ENCODE data around the gene UTF1.

The UTF1 gene

GRCh38 chr10:133196936-133197758 lies 32.9 kb upstream of the UTF1 start:
- DNase-seq (ENCODE audit: low read depth): no peak

- DNase-seq (ENCODE audit: low read depth): no peak
Observed at GRCh38 chr10:133197786-133198185, 32.2 kb upstream of the UTF1 start.

- no peak for DNase-seq (ENCODE audit: low read depth)
Observed at GRCh38 chr10:133198206-133198605, 31.8 kb upstream of the UTF1 start.

GRCh38 chr10:133198621-133199487 lies 31.2 kb upstream of the UTF1 start:
- no peak for DNase-seq (ENCODE audit: low read depth)

GRCh38 chr10:133199488-133199885 lies 30.5 kb upstream of the UTF1 start:
- no peak for DNase-seq (ENCODE audit: low read depth)

- DNase-seq (ENCODE audit: low read depth): no peak
Observed at GRCh38 chr10:133199992-133200611, 29.9 kb upstream of the UTF1 start.

GRCh38 chr10:133200621-133201031 lies 29.4 kb upstream of the UTF1 start:
- DNase-seq (ENCODE audit: low read depth): no peak

- DNase-seq (ENCODE audit: low read depth): no peak
Observed at GRCh38 chr10:133201151-133201947, 28.7 kb upstream of the UTF1 start.

GRCh38 chr10:133201948-133202725 lies 27.9 kb upstream of the UTF1 start:
- DNase-seq (ENCODE audit: low read depth): no peak

- DNase-seq (ENCODE audit: low read depth): no peak
Observed at GRCh38 chr10:133202778-133203651, 27.0 kb upstream of the UTF1 start.

- DNase-seq (ENCODE audit: low read depth): no peak
Observed at GRCh38 chr10:133203652-133204195, 26.3 kb upstream of the UTF1 start.

GRCh38 chr10:133204226-133205015 lies 25.6 kb upstream of the UTF1 start:
- DNase-seq (ENCODE audit: low read depth): no peak

- DNase-seq (ENCODE audit: low read depth): no peak
Observed at GRCh38 chr10:133205146-133205545, 24.9 kb upstream of the UTF1 start.

GRCh38 chr10:133206356-133207040 lies 23.5 kb upstream of the UTF1 start:
- DNase-seq (ENCODE audit: low read depth): no peak

- DNase-seq (ENCODE audit: low read depth): no peak
Observed at GRCh38 chr10:133207041-133207600, 22.9 kb upstream of the UTF1 start.

- DNase-seq (ENCODE audit: low read depth): no peak
Observed at GRCh38 chr10:133207627-133208026, 22.4 kb upstream of the UTF1 start.

GRCh38 chr10:133208466-133208865 lies 21.6 kb upstream of the UTF1 start:
- no peak for DNase-seq (ENCODE audit: low read depth)

- DNase-seq (ENCODE audit: low read depth): no peak
Observed at GRCh38 chr10:133209117-133209516, 20.9 kb upstream of the UTF1 start.
